Eye (tissue), 1 donor: ENCODE measurements around the gene BLMH.

Source experiments
- DNase-seq: peaks from one replicate; pipeline ENCODE4 v3.0.0-alpha.2; 2015

BLMH gene

GRCh38 chr17:30302241-30302640 lies 10.5 kb upstream of the BLMH start:
- no peak for DNase-seq

GRCh38 chr17:30300818-30301217 lies 9.1 kb upstream of the BLMH start:
- no peak for DNase-seq

- DNase-seq = no peak
Measured at GRCh38 chr17:30299000-30299399, 7.3 kb upstream of the BLMH start.

GRCh38 chr17:30297715-30298114 lies 6.0 kb upstream of the BLMH start:
- DNase-seq = no peak

GRCh38 chr17:30296499-30297080 lies 4.8 kb upstream of the BLMH start:
- no peak for DNase-seq

- DNase-seq = peak; percentile 84
Measured at GRCh38 chr17:30292286-30292858, 628 bp upstream of the BLMH start.

- DNase-seq = peak; percentile 74
Measured at GRCh38 chr17:30290696-30291542, 825 bp downstream of the BLMH start.

GRCh38 chr17:30290077-30290476 lies 1.7 kb downstream of the BLMH start:
- DNase-seq = no peak

GRCh38 chr17:30279156-30279555 lies 12.6 kb downstream of the BLMH start:
- DNase-seq = no peak

- DNase-seq = peak; percentile 81
Measured at GRCh38 chr17:30278032-30278431, 13.7 kb downstream of the BLMH start.

GRCh38 chr17:30275911-30276310 lies 15.8 kb downstream of the BLMH start:
- no peak for DNase-seq

GRCh38 chr17:30274887-30275286 lies 16.9 kb downstream of the BLMH start:
- no peak for DNase-seq

GRCh38 chr17:30273373-30273772 lies 18.4 kb downstream of the BLMH start:
- DNase-seq = no peak

- no peak for DNase-seq
Measured at GRCh38 chr17:30271102-30271501, 20.6 kb downstream of the BLMH start.

GRCh38 chr17:30267625-30268024 lies 24.1 kb downstream of the BLMH start:
- DNase-seq = no peak

GRCh38 chr17:30263552-30264333 lies 28.0 kb downstream of the BLMH start:
- DNase-seq = no peak

GRCh38 chr17:30256756-30257506 lies 34.8 kb downstream of the BLMH start:
- DNase-seq = no peak

GRCh38 chr17:30254150-30254549 lies 37.6 kb downstream of the BLMH start:
- DNase-seq = no peak

- no peak for DNase-seq
Measured at GRCh38 chr17:30253312-30253711, 38.4 kb downstream of the BLMH start.

GRCh38 chr17:30251931-30252330 lies 39.8 kb downstream of the BLMH start:
- DNase-seq = peak; percentile 18

GRCh38 chr17:30249460-30249859 lies 42.3 kb downstream of the BLMH start:
- no peak for DNase-seq

- DNase-seq = no peak
Measured at GRCh38 chr17:30248786-30249185, 43.0 kb downstream of the BLMH start.

GRCh38 chr17:30246460-30246859 lies 45.3 kb downstream of the BLMH start:
- DNase-seq = no peak
